Skin epidermis (tissue), 12 donors: ENCODE results near the gene MMD2.
"Not testable (repeated sequence)": the region's sequence is repeated elsewhere in the genome, so short reads cannot be mapped to it uniquely, and the experiment has no call there.

Experiments
- H3K27ac ChIP-seq, 21 experiments: fragments of 200-600 bp; sonication (generic) in 11 of 21; one replicate each; pipeline ENCODE4 v1.5.0; 2020; ENCODE audit warnings: mild to moderate bottlenecking in 3 of 21, inconsistent platforms in 2 of 21, moderate library complexity in 2 of 21
- H3K4me3 ChIP-seq, 7 experiments: fragments of 200-600 bp; sonication (generic) in 2 of 7; one replicate each; pipeline ENCODE4 v1.5.0; 2020; ENCODE audit warnings: inconsistent platforms in 2 of 7, mild to moderate bottlenecking in 2 of 7, moderate library complexity in 1 of 7

Gene MMD2

GRCh38 chr7:4905171-4905570, 53.8 kb downstream of the MMD2 start:
- Histone ChIP-seq H3K4me3 (no peak overlapping the region), H3K27ac (no peak overlapping the region)

DNA sequence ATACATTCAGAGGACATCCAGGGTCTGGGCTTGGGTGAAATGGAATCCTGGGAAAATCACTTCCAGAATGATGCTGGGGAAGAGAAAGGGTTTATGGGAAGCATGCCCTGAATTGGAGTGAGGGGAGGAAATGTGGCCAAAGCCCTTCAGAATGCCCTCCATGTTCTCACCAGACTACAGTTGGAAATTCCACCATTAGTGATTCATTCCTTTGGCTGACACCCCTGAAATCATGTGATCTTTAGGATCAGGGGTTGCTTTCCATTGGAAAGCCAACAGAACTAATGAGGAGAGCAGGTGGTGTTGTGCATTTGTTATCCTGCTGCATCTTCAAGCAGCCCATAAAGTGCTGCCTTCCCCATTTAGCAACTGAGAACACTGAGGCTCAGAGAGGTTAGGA, 54.6 kb downstream of the MMD2 start:
- H3K27ac ChIP-seq = no peak overlapping the region
- H3K4me3 ChIP-seq = no peak overlapping the region

DNA sequence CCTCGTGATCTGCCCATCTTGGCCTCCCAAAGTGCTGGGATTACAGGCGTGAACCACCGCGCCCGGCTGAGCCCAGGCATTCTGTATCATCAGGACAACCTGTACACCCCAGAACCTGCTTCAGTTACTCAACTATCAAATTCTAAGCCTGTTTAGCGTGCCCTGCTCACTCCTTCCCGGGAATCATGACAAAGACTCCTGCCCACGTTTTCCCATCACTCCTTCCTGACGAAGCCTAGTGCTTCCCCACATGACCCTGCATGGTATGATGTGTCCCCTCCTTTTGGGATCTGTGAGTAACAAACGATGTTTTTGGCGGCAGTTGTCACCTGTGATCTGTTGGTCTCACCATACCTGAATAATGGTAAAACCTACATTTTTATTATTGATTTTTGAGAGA, 63.2 kb downstream of the MMD2 start:
- H3K4me3 ChIP-seq = no peak overlapping the region

DNA sequence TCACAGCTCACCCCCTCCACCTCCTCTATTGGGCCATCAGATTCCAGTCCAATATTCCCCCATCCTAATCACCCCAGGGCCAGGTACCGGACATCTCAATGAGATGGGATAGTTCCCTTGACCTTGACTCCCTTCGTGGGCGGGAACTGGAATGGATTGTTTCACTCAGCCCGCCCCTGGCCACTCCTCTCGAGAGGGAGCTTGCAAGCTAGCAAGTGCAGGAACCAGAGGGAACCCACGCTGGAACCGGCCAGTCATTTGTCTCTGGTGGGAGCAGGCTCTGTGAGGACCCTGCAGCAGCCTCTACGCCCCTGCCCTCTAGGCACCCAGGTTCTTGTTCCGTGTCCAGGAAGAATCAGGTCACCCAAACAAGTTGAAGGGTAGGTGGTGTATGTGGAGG, 64.5 kb downstream of the MMD2 start:
- no peak overlapping the region for H3K27ac ChIP-seq
- no peak overlapping the region for H3K4me3 ChIP-seq

More for the DNA sequence above, 63.2 kb downstream of the MMD2 start:
- no peak overlapping the region for H3K27ac ChIP-seq

DNA sequence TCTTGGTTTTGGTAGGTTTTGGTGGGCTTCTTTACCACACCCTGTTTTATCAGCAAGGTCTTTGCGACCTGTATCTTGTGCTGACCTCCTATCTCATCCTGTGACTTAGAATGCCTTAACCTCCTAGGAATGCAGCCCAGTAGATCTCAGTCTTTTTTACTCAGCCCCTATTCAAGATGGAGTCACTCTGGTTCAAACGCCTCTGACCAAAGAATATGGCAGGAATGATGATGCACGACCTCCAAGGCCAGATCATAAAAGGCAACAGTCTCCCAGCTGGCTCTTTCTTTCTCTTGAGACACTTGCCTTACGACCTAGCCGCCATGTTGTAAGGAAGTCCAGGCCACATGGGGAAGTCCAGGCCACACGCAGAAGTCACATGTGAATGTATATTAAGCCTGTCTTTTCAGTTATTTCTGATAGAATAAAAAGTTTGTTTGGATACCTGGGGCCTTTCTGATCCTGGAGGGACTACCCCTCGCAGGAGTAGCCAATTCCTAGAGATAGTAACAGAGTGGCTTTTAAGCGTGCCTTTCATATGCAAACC, 65.0 kb downstream of the MMD2 start:
- Histone ChIP-seq H3K27ac (no peak overlapping the region), H3K4me3 (no peak overlapping the region)

DNA sequence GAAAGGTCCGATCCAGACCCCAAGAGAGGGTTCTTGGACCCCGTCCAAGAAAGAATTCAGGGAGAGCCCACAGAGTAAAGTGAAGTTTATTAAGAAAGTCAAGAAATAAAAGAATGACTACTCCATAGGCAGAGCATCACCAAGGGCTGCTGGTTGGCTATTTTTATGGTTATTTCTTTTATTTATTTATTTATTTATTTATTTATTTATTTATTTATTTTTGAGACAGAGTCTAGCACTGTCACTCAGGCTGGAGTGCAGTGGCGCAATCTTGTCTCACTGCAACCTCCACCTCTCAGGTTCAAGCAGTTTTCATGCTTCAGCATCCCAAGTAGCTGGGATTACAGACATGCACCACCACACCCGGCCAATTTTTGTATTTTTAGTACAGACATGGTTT, 65.8 kb downstream of the MMD2 start:
- H3K4me3 ChIP-seq, H3K27ac ChIP-seq: not testable (repeated sequence)

- H3K27ac ChIP-seq, H3K4me3 ChIP-seq: not testable (repeated sequence)
Observed at GRCh38 chr7:4891522-4891921, 67.5 kb downstream of the MMD2 start.

DNA sequence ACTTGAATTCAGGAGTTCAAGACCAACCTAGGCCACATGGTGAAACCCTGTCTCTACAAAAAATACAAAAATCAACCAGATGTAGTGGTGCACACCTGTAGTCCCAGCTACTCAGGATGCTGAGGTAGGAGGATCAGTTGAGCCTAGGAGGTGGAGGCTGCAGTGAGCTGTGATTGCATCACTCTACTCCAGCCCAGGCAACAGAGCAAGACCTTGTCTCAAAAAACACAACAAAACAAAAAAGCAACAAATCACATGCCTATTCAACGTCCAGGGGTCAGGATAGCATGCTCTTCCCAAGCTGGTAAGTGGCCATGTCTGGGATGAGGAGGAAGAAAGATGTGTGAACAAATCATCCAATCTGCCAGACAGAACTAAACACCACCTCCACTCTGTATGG, 69.3 kb downstream of the MMD2 start:
- no peak overlapping the region for H3K27ac ChIP-seq
- H3K4me3 ChIP-seq = no peak overlapping the region

GRCh38 chr7:4888161-4888560, 70.8 kb downstream of the MMD2 start:
- Histone ChIP-seq H3K4me3 (no peak overlapping the region), H3K27ac (no peak overlapping the region)

- H3K27ac ChIP-seq = no peak overlapping the region
Observed at GRCh38 chr7:4886671-4887070, 72.3 kb downstream of the MMD2 start.

DNA sequence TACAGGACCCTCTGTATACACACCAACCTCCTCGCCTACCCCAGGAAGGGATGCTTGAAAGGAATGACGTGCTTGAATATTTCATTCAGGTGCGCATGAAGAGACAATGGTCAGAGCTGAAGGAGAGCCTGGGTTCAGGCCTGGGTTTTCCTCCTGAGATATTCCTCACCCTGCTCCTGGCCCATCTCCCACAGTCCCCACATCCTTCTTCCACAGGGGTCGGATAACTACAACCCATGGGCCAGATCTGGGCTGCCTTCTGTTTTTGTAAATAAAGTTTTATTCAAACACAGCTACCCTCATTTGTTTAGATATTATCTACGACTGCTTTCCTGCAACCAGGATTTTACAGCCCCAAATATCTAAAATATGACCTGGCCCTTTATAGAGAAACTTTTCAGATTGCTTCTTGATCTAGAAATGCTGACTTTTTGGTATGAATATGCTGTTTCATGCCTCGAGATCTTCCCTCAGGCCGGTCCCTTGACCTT, 73.6 kb downstream of the MMD2 start:
- H3K27ac ChIP-seq = no peak overlapping the region
- H3K4me3 ChIP-seq = no peak overlapping the region

More at GRCh38 chr7:4886671-4887070, 72.3 kb downstream of the MMD2 start:
- H3K4me3 ChIP-seq = no peak overlapping the region

DNA sequence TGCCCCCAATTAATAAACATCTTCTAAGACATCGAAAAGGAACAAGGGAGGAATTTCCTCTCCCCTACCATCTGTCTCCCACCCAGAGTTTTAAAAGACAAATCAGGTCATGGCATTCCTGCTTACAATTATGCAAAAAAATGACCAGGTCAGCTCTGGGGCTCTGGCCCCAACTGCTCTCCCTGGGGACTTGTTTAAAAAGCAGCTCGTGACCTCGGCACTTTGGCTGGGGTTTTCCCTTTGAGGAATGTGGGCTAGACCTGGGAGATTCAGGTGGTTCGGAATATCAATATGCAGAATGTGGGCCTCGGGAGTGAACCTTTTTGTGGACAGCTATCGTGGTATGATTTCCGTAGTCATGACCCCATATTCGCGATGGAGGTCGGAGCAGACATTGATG, 74.8 kb downstream of the MMD2 start:
- no peak overlapping the region for H3K27ac ChIP-seq
- no peak overlapping the region for H3K4me3 ChIP-seq

DNA sequence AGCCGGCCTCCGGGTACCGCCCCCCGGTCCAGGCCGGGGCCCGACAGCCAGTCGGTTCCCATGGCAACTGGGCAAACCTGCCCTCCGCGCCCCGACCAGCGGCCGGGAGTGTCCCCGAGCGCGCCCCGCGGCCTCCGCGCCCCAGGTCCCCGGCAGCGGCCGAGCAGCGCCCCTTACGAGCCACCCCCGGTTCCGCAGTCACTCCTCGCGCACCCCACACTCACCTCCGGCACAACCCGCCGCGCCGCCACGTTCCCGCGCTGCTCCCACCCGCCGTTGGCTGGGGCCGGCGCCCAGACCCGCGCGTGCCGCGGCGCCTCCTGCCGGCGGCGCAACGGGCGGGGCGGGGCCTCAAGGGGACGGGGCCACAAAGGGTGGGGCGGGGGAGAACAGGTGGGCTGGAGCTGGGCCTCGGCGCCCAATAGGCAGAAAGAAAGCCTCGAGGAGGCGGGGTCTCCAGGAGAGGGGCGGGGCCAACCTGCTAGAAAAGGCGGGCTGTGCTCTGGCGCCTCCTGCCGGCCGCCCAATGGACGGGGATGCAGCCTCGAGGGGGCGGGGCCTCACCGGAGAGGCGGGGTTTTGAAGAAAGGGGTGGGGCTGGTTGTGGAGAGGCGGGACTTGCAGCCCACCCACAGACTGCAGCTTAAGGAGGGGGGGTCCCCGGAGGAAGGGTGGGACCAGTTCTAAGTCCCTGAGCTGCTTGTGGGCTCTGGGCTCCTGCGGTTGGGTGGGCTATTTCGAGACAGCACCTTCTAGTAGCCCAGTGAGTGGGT, 75.4 kb downstream of the MMD2 start, which contains the start of gene RADIL:
RADIL (minus strand) TSS at position 345 of the 773 bp plus-strand sequence. CDS start 5,577 bp downstream, outside the sequence.
- Histone ChIP-seq H3K27ac (peak within 1 kb of the TSS in 14 of 21 experiments; percentile 15 to 87 (median 70)), H3K4me3 (peak within 1 kb of the TSS; percentile 24 to 48 (median 28))

GRCh38 chr7:4883033-4883371, 76.0 kb downstream of the MMD2 start:
- Histone ChIP-seq H3K4me3 (peak overlapping the region; percentile 24 to 48 (median 28)), H3K27ac (peak overlapping the region in 11 of 21 experiments; percentile 15 to 85 (median 74))

- H3K27ac ChIP-seq = peak overlapping the region in 18 of 21 experiments; percentile 18 to 87 (median 70)
- peak overlapping the region; percentile 24 to 48 (median 28) for H3K4me3 ChIP-seq
Observed at GRCh38 chr7:4882169-4883032, 76.6 kb downstream of the MMD2 start.

- no peak overlapping the region for H3K4me3 ChIP-seq
- no peak overlapping the region for H3K27ac ChIP-seq
Observed at GRCh38 chr7:4880218-4880617, 78.8 kb downstream of the MMD2 start.

GRCh38 chr7:4879396-4880081, 79.4 kb downstream of the MMD2 start:
- Histone ChIP-seq H3K27ac (no peak overlapping the region), H3K4me3 (no peak overlapping the region)

- H3K27ac ChIP-seq = no peak overlapping the region
Observed at GRCh38 chr7:4878336-4879335, 80.4 kb downstream of the MMD2 start.

GRCh38 chr7:4876586-4876985, 82.4 kb downstream of the MMD2 start:
- Histone ChIP-seq H3K27ac (no peak overlapping the region), H3K4me3 (no peak overlapping the region)

More at GRCh38 chr7:4878336-4879335, 80.4 kb downstream of the MMD2 start:
- H3K4me3 ChIP-seq = no peak overlapping the region
